HepG2 (cell line): ENCODE measurements around the gene CARD19. TPM values are rescaled to one million over a fixed set of nuclear protein-coding genes. Genes with fewer than 3 reads are reported as not detected.

Experiments used
- CREM ChIP-seq, 2 experiments: sonication (generic) in 1 of 2; formaldehyde crosslinking in 1 of 2; IDR thresholded peaks; 2 replicates each; pipeline versions ENCODE4 v1.4.0 to v1.6.1; 2016 to 2020; ENCODE audit warnings: antibody characterized with exemption in 1 of 2, mild to moderate bottlenecking in 1 of 2, missing genetic modification reagents in 1 of 2
- FOXK2 ChIP-seq: fragments of 450-650 bp; IDR thresholded peaks from 2 replicates; pipeline ENCODE4 v1.6.1; 2016
- ISX ChIP-seq: sonication (generic); formaldehyde crosslinking; conservative IDR thresholded peaks from 2 replicates; pipeline ENCODE4 v1.5.0; 2020; ENCODE audit warnings: missing genetic modification reagents
- MXD4 ChIP-seq: IDR thresholded peaks from 2 replicates; pipeline ENCODE4 v1.6.1; 2016; ENCODE audit warnings: mild to moderate bottlenecking, missing biosample characterization, missing genetic modification reagents
- NCOR1 ChIP-seq: fragments of 200-600 bp; sonication (generic); IDR thresholded peaks from 2 replicates; pipeline ENCODE4 v1.7.0; 2017; ENCODE audit warnings: antibody characterized with exemption, low read length, borderline replicate concordance
- NFKBIZ ChIP-seq: IDR thresholded peaks from 2 replicates; pipeline ENCODE4 v1.6.1; 2018; ENCODE audit warnings: missing genetic modification reagents, missing compliant biosample characterization
- NR2F2 ChIP-seq: IDR thresholded peaks from 2 replicates; pipeline ENCODE4 v1.6.1; 2012; ENCODE audit warnings: low read depth, inconsistent platforms, borderline replicate concordance
- RBFOX2 ChIP-seq: fragments of 200-400 bp; formaldehyde crosslinking; IDR thresholded peaks from 2 replicates; pipeline ENCODE4 v1.6.1; 2017; ENCODE audit warnings: low read depth, mild to moderate bottlenecking, low read length
- RXRB ChIP-seq: IDR thresholded peaks from 2 replicates; pipeline ENCODE4 v1.6.1; 2016; ENCODE audit warnings: borderline replicate concordance, missing genetic modification reagents, missing compliant biosample characterization
- SOX5 ChIP-seq: IDR thresholded peaks from 2 replicates; pipeline ENCODE4 v1.6.1; 2016; ENCODE audit warnings: borderline replicate concordance
- TAF1 ChIP-seq: sonication (generic); formaldehyde crosslinking; IDR thresholded peaks from 2 replicates; pipeline ENCODE4 v1.4.0; 2020; ENCODE audit warnings: missing genetic modification reagents
- TAF15 ChIP-seq: fragments of 200-400 bp; formaldehyde crosslinking; IDR thresholded peaks from one replicate; pipeline ENCODE4 v1.6.1; 2018; ENCODE audit warnings: mild to moderate bottlenecking, low read depth, low read length; ENCODE audit not compliant: poor library complexity, severe bottlenecking
- TARDBP ChIP-seq: sonication (generic); formaldehyde crosslinking; IDR thresholded peaks from 2 replicates; pipeline ENCODE4 v1.8.0; 2022; ENCODE audit warnings: mild to moderate bottlenecking, missing genetic modification reagents
- YEATS4 ChIP-seq: sonication (generic); formaldehyde crosslinking; IDR thresholded peaks from 2 replicates; pipeline ENCODE4 v1.4.0; 2020; ENCODE audit warnings: missing genetic modification reagents, borderline replicate concordance
- ZNF124 ChIP-seq: sonication (generic); formaldehyde crosslinking; IDR thresholded peaks from 2 replicates; pipeline ENCODE4 v1.4.0; 2020; ENCODE audit warnings: missing genetic modification reagents
- ZNF224 ChIP-seq: sonication (generic); formaldehyde crosslinking; IDR thresholded peaks from 2 replicates; pipeline ENCODE4 v1.5.0; 2020; ENCODE audit warnings: mild to moderate bottlenecking, missing genetic modification reagents
- ZNF274 ChIP-seq: sonication (generic); formaldehyde crosslinking; IDR thresholded peaks from 2 replicates; pipeline ENCODE4 v1.5.1; 2020; ENCODE audit warnings: mild to moderate bottlenecking, missing genetic modification reagents
- ZNF33A ChIP-seq: sonication (generic); formaldehyde crosslinking; IDR thresholded peaks from 2 replicates; pipeline ENCODE4 v1.5.1; 2020; ENCODE audit warnings: missing genetic modification reagents, mild to moderate bottlenecking, moderate library complexity, borderline replicate concordance
- ZNF460 ChIP-seq: sonication (generic); formaldehyde crosslinking; IDR thresholded peaks from 2 replicates; pipeline ENCODE4 v1.5.1; 2020; ENCODE audit warnings: missing genetic modification reagents, mild to moderate bottlenecking, borderline replicate concordance
- ZNF709 ChIP-seq: sonication (generic); formaldehyde crosslinking; IDR thresholded peaks from 2 replicates; pipeline ENCODE4 v1.5.0; 2020; ENCODE audit warnings: mild to moderate bottlenecking, missing genetic modification reagents
- ZNF879 ChIP-seq: sonication (generic); formaldehyde crosslinking; IDR thresholded peaks from 2 replicates; pipeline ENCODE4 v1.8.1; 2023; ENCODE audit warnings: missing genetic modification reagents
- ZSCAN9 ChIP-seq: IDR thresholded peaks from 2 replicates; pipeline ENCODE4 v1.6.1; 2016; ENCODE audit warnings: borderline replicate concordance
- polyA plus RNA-seq, 8 experiments: library from polyadenylated mRNA; depleted of rRNA in 3 of 8; stranded (reverse) in 7 of 8; unstranded in 1 of 8; fragments of >200 nt; fragmentation: Illumina TruSeq in 4 of 8; extraction: Trizol in 4 of 8; gene quantifications; 2 replicates each; pipeline versions ENCODE4 v1.2.1 to v1.2.3, GENCODE V29; 2011 to 2016; ENCODE audit warnings: low read depth in 4 of 8, missing spikeins in 1 of 8, mixed read lengths in 1 of 8; ENCODE audit not compliant: insufficient read depth in 1 of 8
- total RNA-seq, 5 experiments: library from RNA; depleted of rRNA; stranded (reverse); fragments of >200 nt; fragmentation: Illumina TruSeq; extraction: Trizol; gene quantifications; 2 replicates each; pipeline ENCODE4 v1.2.3, GENCODE V29; 2016; ENCODE audit warnings: low read depth in 1 of 5
- TF ChIP-seq, protein P1 (sequence below), 2 experiments: fragments of 450-650 bp in 1 of 2; sonication (generic) in 1 of 2; formaldehyde crosslinking; IDR thresholded peaks; 2 replicates each; pipeline versions ENCODE4 v1.5.0 to v1.8.0; 2020 to 2022; ENCODE audit warnings: mild to moderate bottlenecking in 1 of 2, missing genetic modification reagents in 1 of 2
- TF ChIP-seq, protein P2 (sequence below): sonication (generic); formaldehyde crosslinking; IDR thresholded peaks from 2 replicates; pipeline ENCODE4 v1.4.0; 2020; ENCODE audit warnings: missing genetic modification reagents, mild to moderate bottlenecking, borderline replicate concordance
- TF ChIP-seq, protein P3 (sequence below): IDR thresholded peaks from 2 replicates; pipeline ENCODE4 v1.6.1; 2016; ENCODE audit warnings: missing compliant biosample characterization, missing genetic modification reagents, borderline replicate concordance

CARD19 gene
- total and polyA plus RNA-seq, 2 of the 13 experiments (the other 11 are each of a cell fraction or from before 2014, with no cell fraction given): 18.4 to 47.2 TPM

DNA sequence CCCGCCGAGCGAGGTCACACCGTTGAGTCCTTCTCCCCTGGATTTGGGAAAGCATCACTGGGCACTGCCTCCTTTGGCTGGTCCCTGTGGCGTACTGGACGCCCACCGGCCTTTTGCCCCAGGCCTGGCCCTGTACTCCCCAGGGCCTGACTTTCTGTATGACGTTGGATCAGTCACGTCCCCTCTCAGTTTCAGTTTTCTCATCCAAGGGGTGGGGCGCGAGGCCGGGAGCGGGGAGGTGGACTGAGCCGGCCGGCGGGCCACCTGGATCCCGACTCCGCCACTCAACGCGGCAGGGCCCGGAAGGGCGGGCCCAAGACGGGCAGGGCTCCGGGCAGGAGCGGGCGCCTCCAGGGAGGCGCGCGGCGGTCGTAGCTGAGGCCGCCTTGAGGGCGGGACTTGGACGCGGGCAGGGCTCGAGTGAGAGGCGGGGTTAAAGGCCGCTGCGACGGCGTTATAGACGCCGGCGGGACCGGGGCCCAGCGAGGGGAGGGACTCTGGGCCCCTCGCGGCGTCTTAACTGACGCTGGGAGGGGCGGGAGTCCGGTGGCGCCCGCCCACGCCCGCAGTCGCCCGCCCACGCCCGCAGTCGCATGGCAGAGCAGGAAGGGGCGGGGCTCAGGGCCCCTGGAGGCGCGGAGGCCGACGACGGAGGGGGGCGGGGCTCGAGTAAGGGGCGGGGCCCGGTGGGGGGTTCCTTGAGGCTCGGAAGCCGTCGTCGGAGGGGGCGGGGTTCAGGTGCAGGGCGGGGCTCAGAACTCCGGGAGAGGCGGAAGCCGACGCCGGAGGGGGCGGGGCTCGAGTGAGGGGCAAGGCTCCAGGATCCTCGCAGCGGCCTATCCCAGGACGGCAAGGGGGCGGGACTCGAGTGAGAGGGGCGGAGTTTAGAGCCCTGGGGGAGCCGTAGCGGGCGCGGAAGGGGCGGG, 549 bp upstream of the CARD19 start (continued):
- TF ChIP-seq, protein P1, sequence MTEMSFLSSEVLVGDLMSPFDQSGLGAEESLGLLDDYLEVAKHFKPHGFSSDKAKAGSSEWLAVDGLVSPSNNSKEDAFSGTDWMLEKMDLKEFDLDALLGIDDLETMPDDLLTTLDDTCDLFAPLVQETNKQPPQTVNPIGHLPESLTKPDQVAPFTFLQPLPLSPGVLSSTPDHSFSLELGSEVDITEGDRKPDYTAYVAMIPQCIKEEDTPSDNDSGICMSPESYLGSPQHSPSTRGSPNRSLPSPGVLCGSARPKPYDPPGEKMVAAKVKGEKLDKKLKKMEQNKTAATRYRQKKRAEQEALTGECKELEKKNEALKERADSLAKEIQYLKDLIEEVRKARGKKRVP (CRISPR knock-in tag; IDR thresholded peaks at IDR 0.05): 0 out of 4 replicates have a peak, but pooled peaks of 1 of the 2 experiments have one; percentile 20
- TF ChIP-seq ISX (CRISPR knock-in tag) (no peak), ZNF879 (CRISPR knock-in tag) (0 out of 2 replicates have a peak, but pooled peaks have one; percentile 58), FOXK2 (no peak), ZNF274 (CRISPR knock-in tag) (peak; percentile 48; the same call in 1 of the 2 replicates), RXRB (CRISPR knock-in tag) (no peak), NFKBIZ (no peak), ZNF33A (CRISPR knock-in tag) (no peak), ZNF709 (CRISPR knock-in tag) (no peak; the same call in none of the 2 replicates), TARDBP (CRISPR knock-in tag) (peak; percentile 46; the same call in 1 of the 2 replicates), ZSCAN9 (peak; percentile 17; the same call in 1 of the 2 replicates), TAF15 (no peak), ZNF460 (CRISPR knock-in tag) (no peak), YEATS4 (CRISPR knock-in tag) (peak; percentile 77; the same call in 1 of the 2 replicates), ZNF224 (CRISPR knock-in tag) (peak; percentile 63; the same call in 1 of the 2 replicates), NCOR1 (no peak; the same call in 1 of the 2 replicates), NR2F2 (no peak), TAF1 (CRISPR knock-in tag) (peak; percentile 41), CREM (IDR thresholded peaks at IDR 0.05) (no peak), CREM (CRISPR knock-in tag; IDR thresholded peaks at IDR 0.05) (no peak), ZNF124 (CRISPR knock-in tag) (no peak), RBFOX2 (peak; percentile 88), MXD4 (no peak), SOX5 (CRISPR knock-in tag) (no peak)
- TF ChIP-seq, protein P2, sequence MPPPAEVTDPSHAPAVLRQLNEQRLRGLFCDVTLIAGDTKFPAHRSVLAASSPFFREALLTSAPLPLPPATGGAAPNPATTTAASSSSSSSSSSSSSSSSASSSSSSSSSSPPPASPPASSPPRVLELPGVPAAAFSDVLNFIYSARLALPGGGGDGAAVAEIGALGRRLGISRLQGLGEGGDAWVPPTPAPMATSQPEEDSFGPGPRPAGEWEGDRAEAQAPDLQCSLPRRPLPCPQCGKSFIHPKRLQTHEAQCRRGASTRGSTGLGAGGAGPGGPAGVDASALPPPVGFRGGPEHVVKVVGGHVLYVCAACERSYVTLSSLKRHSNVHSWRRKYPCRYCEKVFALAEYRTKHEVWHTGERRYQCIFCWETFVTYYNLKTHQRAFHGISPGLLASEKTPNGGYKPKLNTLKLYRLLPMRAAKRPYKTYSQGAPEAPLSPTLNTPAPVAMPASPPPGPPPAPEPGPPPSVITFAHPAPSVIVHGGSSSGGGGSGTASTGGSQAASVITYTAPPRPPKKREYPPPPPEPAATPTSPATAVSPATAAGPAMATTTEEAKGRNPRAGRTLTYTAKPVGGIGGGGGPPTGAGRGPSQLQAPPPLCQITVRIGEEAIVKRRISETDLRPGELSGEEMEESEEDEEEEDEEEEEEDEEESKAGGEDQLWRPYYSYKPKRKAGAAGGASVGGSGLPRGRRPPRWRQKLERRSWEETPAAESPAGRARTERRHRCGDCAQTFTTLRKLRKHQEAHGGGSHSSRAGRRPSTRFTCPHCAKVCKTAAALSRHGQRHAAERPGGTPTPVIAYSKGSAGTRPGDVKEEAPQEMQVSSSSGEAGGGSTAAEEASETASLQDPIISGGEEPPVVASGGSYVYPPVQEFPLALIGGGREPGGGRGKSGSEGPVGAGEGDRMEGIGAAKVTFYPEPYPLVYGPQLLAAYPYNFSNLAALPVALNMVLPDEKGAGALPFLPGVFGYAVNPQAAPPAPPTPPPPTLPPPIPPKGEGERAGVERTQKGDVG (CRISPR knock-in tag): no peak
- TF ChIP-seq, protein P3, sequence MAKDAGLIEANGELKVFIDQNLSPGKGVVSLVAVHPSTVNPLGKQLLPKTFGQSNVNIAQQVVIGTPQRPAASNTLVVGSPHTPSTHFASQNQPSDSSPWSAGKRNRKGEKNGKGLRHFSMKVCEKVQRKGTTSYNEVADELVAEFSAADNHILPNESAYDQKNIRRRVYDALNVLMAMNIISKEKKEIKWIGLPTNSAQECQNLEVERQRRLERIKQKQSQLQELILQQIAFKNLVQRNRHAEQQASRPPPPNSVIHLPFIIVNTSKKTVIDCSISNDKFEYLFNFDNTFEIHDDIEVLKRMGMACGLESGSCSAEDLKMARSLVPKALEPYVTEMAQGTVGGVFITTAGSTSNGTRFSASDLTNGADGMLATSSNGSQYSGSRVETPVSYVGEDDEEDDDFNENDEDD: peak; percentile 51; the same call in 1 of the 2 replicates
